DND-41 (cell line): ENCODE results near the gene VWA8.

Experiments used
- EZH2 ChIP-seq: IDR thresholded peaks from 3 replicates; pipeline ENCODE4 v1.6.1; 2012; ENCODE audit warnings: borderline replicate concordance, low read depth, mild to moderate bottlenecking, moderate library complexity, low read length, inconsistent platforms; ENCODE audit not compliant: severe bottlenecking
- TF ChIP-seq, protein P1 (sequence below): IDR thresholded peaks from 2 replicates; pipeline ENCODE4 v1.5.1; 2012; ENCODE audit warnings: borderline replicate concordance, low read length, moderate library complexity, mild to moderate bottlenecking; ENCODE audit not compliant: poor library complexity, severe bottlenecking; ENCODE audit errors: extremely low read depth

DNA sequence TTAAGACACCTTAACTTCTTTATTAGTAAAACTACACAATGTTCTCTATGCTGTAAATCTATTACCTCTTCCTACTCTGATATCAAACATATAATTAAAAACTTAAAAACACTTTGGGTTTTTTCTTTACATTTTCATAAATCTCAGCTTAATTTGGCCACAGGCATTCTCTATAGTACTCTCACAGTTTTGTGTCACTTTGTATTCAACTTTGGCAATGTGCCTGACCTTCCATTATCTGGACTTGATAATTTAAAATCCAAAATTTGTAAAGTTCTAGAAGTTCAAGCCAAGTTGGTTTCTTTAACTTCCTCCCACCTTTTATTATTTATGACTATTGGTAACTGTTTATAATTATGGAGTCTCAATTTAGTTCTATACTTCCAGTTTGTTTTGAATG is 46.4 kb downstream of the VWA8 start:
- TF ChIP-seq, protein P1, sequence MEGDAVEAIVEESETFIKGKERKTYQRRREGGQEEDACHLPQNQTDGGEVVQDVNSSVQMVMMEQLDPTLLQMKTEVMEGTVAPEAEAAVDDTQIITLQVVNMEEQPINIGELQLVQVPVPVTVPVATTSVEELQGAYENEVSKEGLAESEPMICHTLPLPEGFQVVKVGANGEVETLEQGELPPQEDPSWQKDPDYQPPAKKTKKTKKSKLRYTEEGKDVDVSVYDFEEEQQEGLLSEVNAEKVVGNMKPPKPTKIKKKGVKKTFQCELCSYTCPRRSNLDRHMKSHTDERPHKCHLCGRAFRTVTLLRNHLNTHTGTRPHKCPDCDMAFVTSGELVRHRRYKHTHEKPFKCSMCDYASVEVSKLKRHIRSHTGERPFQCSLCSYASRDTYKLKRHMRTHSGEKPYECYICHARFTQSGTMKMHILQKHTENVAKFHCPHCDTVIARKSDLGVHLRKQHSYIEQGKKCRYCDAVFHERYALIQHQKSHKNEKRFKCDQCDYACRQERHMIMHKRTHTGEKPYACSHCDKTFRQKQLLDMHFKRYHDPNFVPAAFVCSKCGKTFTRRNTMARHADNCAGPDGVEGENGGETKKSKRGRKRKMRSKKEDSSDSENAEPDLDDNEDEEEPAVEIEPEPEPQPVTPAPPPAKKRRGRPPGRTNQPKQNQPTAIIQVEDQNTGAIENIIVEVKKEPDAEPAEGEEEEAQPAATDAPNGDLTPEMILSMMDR, result no peak
- TF ChIP-seq EZH2, result no peak
